Measurements from ENCODE around the gene SEC14L5. TPM values are rescaled to one million over a fixed set of nuclear protein-coding genes. Genes with fewer than 3 reads are reported as not detected.

The SEC14L5 gene
- total RNA-seq, 1 experiment from 2014 or later = 0.27 TPM

GRCh38 chr16:5006348-5007193, 48.4 kb downstream of the SEC14L5 start:
- Histone ChIP-seq H3K4me1 (ENCODE audit: control insufficient read depth in 1 of 2, insufficient read depth in 2 of 2, low read length in 2 of 2) (no peaks in the 10 kb centered on the region), H3K79me2 (ENCODE audit: insufficient read depth, low read length) (no peaks in the 10 kb centered on the region), H2AFZ (ENCODE audit: low read depth, low read length, poor library complexity, severe bottlenecking) (no peak overlapping the region), H3K9ac (ENCODE audit: low read length) (no peak overlapping the region), H3K9me3 (ENCODE audit: control insufficient read depth in 1 of 2, insufficient read depth in 1 of 2, low read depth in 1 of 2, low read length in 2 of 2) (no peaks in the 10 kb centered on the region), H3K27me3 (ENCODE audit: insufficient read depth, low read length) (no peaks in the 10 kb centered on the region; the same call in 1 of the 2 replicates), H3K27ac (ENCODE audit: low read depth, low read length) (no peak overlapping the region), H4K20me1 (ENCODE audit: insufficient read depth) (no peaks in the 10 kb centered on the region), H3K9me2 (ENCODE audit: insufficient read depth) (no peaks in the 10 kb centered on the region), H3K4me2 (ENCODE audit: low read length) (no peak overlapping the region), H3K4me3 (replicated peaks in 1 of 2; ENCODE audit: low read depth in 1 of 2, low read length in 2 of 2) (no peak overlapping the region), H3K36me3 (ENCODE audit: control insufficient read depth in 1 of 2, insufficient read depth in 2 of 2, low read length in 2 of 2) (no peaks in the 10 kb centered on the region)
- no TSS peak for BruUV-seq (replicated peaks)
- RAD21 ChIA-PET (ENCODE audit: low non-redundant PET in 1 of 2, low total read pairs in 2 of 2, uncharacterized antibody in 2 of 2, unreplicated experiment in 2 of 2) = no interaction called here
- CTCF ChIA-PET = interaction anchor here (0.6 kb wide), 1 partner anchor 13 kb away, joined by 3 read pairs; no protein-coding TSS in a partner anchor
- DNase-seq (ENCODE audit: low read depth, low spot score) (no peak), ATAC-seq (no peak)
- intact Hi-C loops (cut with micrococcal nuclease) = no loop called here
- POLR2A ChIA-PET = interaction anchor here (0.5 kb wide), 1 partner anchor 1094 kb away, joined by 4 read pairs; no protein-coding TSS in a partner anchor
- TF ChIP-seq SRF (IDR thresholded peaks at IDR 0.05; ENCODE audit: low read depth) (no peak), CTCF (IDR thresholded peaks at IDR 0.05 in 2 of 3, conservative IDR thresholded peaks at IDR 0.05 in 1 of 3; ENCODE audit: borderline replicate concordance in 1 of 3, insufficient read depth in 1 of 3, low read depth in 2 of 3, low read length in 2 of 3) (no peak), RAD21 (IDR thresholded peaks at IDR 0.05; ENCODE audit: low read depth) (no peak), ZBTB33 (IDR thresholded peaks at IDR 0.05; ENCODE audit: extremely low read depth, insufficient replicate concordance, low read length) (no peak), MAX (IDR thresholded peaks at IDR 0.05) (no peak), POLR2A (IDR thresholded peaks at IDR 0.05; ENCODE audit: borderline replicate concordance, extremely low read depth, insufficient read depth, insufficient read length) (no peak), CBX3 (IDR thresholded peaks at IDR 0.05; ENCODE audit: low read depth) (no peak), JUND (IDR thresholded peaks at IDR 0.05) (no peak), ATF3 (IDR thresholded peaks at IDR 0.05) (no peak), ELF1 (IDR thresholded peaks at IDR 0.05; ENCODE audit: borderline replicate concordance, low read depth) (no peak), EZH2 (IDR thresholded peaks at IDR 0.05) (no peak), REST (IDR thresholded peaks at IDR 0.05; ENCODE audit: low read depth) (no peak)
